ENCODE data around the gene AUTS2.

- TF ChIP-seq CTCF (IDR thresholded peaks at IDR 0.05) (no peak), POLR2A (IDR thresholded peaks at IDR 0.05) (no peak)
Measured at GRCh38 chr7:69871886-69872569, 273.8 kb downstream of the AUTS2 start.
